HG03045 (cell line): ENCODE data around the gene ZNF507.
"Not testable (repeated sequence)": the region's sequence is repeated elsewhere in the genome, so short reads cannot be mapped to it uniquely, and the experiment has no call there.

Source experiments
- ATAC-seq: cut with Tn5 transposase; IDR thresholded peaks from one replicate; pipeline ENCODE4 v1.9.1; 2021; ENCODE audit warnings: mild to moderate bottlenecking, moderate library complexity; ENCODE audit not compliant: unreplicated experiment

ZNF507 gene

DNA sequence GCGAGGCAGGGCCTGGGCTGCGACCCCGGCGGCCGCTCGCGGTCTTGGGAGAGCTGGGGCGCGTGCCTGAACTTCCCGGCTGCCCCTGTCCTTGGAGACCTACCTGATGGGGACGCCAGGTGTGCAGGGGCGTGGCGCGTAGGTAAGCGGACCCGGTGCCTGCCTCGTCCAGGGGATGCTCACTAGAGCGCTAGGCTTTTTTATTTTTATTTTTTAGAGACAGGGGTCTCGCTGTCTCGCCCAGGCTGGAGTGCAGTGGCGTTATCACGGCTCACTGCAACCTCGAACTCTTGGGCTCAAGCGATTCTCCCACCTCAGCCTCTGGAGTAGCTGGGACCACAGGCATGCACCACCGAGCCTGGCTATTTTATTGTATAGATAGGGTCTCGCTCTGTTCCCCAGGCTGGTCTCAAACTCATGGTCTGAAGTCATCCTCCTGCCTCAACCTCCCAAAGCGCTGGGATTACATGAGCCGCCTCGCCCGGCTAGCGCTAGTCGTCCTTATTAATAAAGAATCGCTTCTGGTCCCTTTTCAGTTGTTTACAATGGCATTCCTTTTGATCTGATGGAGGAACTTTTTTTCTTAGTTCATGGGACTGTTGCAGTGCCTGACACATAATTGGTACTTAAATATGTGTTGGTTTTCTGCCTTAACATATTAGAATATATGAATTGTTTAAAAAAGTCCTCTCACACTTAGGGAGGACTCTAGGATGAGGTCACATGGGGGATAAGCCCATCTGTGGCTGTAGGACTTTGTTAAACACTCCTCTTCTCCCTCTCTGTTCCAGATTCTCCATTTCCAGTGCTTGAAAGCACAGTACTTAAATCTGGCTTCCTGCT lies 61.0 kb downstream of the ZNF507 start:
- ATAC-seq = no peak

DNA sequence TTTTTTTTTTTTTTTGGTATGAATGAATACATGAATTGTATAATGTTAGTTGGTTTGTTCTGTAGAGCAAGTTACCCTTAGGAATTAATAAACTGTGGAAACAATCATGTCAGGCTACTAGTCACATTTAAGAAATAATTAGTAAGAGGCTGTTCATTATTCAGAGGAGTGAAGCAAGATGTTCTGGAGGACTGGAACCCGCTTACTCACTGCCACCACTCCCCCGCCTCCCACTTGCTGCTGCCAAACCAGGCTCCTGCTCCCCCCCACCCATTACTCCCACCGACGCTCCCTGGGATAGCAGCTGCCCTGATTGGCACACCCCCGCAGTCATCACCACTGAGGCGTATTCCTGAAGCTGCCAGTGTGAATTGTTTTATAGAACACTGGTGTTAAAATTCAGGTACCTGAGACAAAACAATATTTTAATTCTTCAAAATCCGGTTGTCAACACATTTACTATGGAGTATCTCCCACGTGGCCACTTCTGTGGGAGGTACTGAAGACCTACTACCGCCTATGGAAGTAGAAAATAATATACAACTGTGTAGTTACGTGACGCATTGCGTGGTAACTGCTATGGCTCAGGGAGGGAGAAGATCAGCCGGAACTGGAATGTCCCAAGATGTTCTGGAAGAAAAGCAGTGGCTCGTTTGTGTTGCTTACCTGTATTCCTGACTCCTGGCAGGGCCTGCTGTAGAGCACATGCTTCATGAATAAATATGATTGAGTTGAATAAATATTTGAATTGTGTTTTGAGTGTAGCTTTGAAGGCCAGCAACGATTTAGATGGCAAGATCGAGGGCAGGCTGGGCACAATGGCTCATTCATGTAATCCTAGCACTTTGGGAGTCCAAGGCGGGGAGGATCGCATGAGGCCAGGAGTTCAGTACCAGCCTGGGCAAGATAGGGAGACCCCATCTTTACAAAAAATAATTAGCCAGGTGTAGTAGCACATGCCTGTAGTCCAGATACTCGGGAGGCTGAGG lies 61.9 kb downstream of the ZNF507 start:
- no peak for ATAC-seq

GRCh38 chr19:32415246-32415645 lies 69.8 kb downstream of the ZNF507 start:
- ATAC-seq = no peak

GRCh38 chr19:32415669-32416068 lies 70.3 kb downstream of the ZNF507 start:
- no peak for ATAC-seq

DNA sequence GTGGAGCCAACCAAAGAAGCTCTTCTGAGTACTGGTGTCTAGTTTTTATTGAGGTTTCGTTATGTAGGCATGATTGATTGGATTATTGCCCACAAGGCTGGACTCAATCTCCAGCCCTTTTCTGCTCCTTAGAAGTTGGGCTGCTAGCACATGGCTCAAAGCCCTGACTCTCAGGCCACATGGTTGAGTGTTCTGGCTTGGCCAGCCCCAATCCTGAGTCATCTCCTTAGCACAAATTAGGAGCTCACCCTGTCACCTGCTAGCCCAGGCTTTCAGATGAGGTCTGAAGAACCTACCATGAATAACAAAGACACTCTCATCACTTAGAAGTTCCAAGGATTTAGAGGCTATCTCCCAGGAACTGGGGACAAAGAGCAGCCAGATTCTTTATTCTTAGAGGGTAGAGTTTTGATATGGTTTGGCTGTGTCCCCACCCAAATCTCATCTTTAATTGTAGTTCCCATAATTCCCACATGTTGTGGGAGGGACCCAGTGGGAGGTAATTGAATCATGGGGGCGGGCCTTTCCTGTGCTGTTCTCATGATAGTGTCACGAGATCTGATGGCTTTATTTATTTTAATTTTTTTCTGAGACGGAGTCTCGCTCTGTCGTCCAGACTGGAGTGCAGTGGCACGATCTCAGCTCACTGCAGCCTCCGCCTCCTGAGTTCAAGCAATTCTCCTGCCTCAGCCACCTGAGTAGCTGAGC lies 71.5 kb downstream of the ZNF507 start:
- ATAC-seq = no peak

GRCh38 chr19:32418155-32418554 lies 72.7 kb downstream of the ZNF507 start:
- no peak for ATAC-seq

- ATAC-seq = no peak
These were observed 76.4 kb downstream of the ZNF507 start for GRCh38 chr19:32421589-32422361.

GRCh38 chr19:32422435-32422834 lies 77.0 kb downstream of the ZNF507 start:
- no peak for ATAC-seq

DNA sequence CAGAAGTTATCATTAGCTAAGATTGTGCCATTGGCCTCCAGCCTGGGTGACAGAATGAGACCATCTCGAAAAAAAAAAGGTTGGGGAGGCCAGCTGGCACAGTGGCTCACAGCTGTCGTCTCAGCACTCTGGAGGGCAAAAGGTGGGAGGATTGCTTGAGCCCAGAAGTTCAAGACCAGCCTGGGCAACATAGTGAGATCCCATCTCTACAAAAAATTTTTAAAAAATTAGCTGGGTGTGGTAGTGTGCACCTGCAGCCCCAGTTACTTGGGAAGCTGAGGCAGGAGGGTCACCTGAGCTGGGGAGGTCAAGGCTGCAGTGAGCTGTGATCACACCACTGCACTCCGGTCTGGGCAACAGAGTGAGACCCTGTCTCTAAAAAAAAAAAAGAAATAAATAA lies 78.5 kb downstream of the ZNF507 start:
- ATAC-seq = not testable (repeated sequence)

GRCh38 chr19:32427536-32427935 lies 82.1 kb downstream of the ZNF507 start:
- ATAC-seq = no peak

DNA sequence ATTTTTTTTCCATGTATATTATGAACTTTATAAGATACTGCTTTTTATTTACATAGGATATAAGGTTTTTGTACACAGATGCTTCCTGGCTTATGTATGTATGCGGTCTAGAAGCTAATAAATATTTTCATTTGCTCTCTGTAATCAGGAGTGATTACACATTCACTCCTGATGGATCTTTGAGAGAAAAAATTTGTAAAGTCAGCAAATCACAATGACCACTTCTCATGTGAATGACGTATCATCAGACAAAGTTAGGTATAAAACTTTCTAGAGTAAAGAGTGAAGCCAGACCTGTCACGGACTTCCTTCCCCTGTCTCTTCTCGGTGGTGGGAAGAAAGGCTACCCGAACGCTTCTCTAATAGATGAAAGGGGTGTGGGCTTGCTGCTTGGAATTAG lies 91.3 kb downstream of the ZNF507 start:
- ATAC-seq = no peak

DNA sequence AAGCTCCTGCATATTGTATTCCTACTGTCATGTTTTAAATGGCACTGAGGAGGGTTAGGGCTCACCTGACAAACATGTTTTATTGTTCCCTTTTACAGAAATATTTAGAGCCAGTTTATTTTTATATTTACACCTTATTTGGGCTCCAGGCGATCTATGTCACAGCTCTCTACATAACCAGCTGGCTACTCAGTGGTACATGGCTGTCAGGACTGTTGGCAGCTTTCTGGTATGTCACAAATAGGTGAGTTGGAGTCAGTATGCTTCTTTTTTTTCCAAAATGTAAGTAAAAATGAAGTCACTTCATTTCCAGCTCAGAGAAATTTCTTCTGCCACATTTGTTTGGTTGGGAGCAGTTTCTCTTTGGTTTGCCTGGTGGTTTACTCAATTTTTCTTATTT lies 91.7 kb downstream of the ZNF507 start:
- ATAC-seq = no peak
